NCI-H69 (cell line): ENCODE measurements around the gene IL3.

Source experiments
- DNase-seq: peaks from one replicate; lab custom pipeline; 2025; lab: John Stamatoyannopoulos, UW

Gene IL3

GRCh38 chr5:132057498-132058255 lies 2.8 kb upstream of the IL3 start:
- no peak for DNase-seq

DNA sequence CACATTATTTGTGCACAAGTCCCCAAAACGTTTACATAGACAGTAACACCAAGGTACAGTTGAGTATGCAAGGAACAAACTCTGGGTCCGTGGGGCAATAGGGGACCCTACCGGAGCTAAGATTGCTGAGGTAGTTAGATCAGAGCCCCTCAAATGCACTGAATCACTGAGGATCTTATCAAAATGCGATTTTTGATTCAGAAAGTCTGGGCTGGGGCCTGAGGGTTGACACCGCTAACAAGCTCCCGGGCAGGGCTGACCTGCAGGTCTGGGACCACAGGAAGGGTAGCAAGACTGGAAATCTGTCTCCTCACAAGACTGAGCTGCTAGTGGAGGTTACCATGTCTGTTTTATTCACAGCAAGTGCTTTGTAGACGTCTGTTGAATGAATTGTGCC lies 1.8 kb upstream of the IL3 start:
- no peak for DNase-seq

DNA sequence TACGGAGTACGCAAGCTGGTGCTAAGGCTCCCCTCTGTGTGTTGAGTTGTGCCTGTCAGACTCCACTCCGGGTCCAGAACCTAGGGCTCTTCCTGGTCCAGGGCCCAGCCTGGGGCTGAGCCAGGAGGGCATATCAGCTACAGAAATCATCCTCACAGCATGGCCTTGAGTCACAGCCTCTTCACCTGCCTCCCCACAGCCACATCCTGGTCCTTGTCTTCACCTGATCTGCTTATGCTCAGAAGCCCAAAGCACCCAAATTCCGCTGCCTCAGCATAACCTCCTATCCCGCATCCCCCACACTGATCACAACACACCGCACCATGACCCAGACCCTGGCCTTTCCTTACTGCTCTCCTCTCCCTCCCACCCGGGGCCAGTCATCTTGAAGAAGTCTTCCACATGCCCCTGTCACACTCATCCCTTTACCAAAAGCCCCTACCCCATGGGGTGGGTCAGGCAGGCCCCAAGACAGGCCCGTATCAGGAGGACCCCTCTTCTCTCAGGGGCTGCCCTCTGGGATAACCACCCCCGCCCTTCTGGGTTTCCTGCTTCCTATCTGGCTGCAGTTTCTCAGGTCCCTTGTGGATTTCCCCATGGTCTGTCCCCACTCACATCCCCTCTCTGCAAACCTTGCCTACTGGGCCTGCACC lies 1.3 kb upstream of the IL3 start:
- no peak for DNase-seq

DNA sequence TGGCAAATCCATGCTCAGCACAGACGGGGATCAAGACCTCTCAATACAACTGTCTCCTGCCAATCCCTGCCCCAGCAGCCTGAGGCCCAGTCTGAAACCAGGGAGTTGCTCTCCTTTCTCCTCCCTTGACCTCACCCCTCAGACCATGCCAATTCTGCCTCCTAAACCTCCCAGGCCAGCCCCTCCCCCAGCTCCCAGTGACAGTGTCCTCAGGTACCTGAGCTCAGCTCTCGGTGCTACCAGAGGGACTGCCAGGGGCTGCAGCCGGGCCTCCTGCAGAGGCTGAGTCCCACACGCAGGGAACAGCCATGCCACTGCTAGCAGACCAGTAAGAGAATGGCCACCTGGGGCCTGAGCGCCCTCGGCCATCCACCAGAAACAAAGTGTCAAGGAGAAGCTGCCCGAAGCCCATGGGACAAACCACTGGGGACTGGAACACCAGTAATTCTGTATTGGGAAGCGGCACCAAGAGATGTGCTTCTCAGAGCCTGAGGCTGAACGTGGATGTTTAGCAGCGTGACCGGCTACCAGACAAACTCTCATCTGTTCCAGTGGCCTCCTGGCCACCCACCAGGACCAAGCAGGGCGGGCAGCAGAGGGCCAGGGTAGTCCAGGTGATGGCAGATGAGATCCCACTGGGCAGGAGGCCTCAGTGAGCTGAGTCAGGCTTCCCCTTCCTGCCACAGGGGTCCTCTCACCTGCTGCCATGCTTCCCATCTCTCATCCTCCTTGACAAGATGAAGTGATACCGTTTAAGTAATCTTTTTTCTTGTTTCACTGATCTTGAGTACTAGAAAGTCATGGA lies 557 bp upstream of the IL3 start:
- no peak for DNase-seq

- DNase-seq, result peak; percentile 86
These were observed 2.8 kb downstream of the IL3 start for GRCh38 chr5:132063090-132063911.

DNA sequence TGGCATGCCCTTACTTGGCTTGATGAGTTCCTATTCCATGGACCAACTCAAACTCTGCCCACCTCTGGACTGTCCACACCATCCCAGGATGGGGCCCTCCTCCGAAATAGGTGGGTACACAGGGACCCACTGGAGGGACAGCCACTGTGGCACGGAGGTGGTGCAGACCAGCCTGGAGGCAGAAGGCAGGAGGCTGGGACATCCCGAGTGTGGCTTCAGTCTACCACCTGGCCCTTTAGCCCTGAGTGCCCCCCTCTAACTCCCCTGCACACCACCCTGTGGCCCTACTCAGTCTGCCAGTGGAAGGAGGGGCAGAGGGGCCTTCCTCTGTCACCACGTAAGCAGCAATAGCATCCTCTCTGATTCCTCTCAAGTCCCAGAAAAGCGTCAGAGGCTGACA lies 3.7 kb downstream of the IL3 start:
- no peak for DNase-seq

DNA sequence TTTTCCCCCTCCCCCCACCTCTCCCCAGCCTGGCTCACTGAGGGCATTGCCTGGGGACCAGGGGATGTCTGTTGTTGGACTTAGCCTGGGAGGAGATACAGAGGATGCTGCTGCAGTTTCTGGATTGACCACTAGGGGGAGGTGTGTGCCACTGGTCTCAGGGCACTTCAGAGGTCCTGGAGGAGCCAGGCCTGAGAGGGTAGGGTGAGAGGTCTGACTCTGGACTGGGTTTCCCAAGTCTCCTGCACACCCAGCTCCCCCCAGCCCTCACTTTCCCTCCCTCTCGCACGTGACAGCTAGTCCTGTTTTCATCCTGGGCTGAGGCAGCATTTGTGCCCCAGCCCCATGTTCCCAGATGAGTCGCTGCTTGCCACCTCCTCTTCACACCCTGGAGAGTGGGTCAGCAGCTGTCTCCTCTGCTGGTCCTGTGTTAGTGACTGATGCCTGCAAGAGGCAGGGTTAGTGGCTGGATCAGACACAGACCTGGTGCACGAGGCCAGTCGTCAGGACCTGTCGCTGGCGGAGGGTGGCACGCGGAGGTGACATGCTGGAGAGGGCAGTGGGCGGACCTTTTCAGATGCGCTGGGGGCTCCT lies 4.4 kb downstream of the IL3 start:
- peak; percentile 80 for DNase-seq

DNA sequence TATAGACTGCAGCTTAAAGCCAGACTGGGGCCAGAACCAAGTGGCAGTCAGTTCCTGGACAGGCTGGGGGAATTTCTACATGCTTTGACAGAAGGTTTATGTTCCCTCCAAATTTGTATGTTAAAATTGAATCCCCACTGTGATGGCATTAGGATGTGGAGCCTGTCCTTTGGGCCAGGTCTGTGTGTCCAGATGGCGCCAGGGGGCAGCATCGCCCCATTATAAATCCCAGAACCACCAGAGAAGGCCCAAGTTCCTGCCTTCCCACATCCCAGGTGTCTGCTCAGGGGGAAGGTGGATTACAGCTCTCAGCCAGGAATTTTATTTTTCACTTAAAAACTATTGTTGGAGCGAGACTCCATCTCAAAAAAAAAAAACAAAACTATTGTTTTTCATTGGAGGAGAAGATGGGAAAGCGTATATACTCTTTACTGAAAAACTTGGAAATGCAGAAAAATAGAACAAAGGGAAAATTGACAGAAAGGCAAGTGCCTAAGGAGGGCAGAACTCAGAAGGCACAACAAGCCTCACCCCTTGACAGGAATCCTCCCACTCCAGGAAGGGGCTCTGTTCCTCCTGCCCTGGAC lies 5.0 kb downstream of the IL3 start:
- peak; percentile 80 for DNase-seq

GRCh38 chr5:132065951-132066701 lies 5.7 kb downstream of the IL3 start:
- DNase-seq, result no peak

DNA sequence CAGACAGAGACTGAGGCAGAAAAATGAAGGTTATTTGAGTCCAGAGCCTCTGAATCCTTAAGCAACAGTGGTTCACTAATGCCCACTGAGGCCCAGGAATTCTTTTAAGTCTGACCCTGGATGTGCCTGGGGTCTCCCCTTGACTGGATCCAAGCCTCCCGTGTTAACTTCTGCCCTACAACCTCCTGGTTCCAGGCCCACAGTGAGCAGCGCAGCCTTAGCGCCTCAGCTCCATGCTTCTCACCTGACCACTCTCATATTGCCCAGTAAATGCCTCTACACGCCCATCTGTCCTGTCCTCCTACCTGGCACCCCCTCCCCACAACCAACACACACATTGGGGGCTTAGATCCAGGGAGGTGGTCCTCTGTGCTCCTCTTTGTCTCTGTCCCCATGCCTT lies 6.4 kb downstream of the IL3 start:
- DNase-seq, result no peak

DNA sequence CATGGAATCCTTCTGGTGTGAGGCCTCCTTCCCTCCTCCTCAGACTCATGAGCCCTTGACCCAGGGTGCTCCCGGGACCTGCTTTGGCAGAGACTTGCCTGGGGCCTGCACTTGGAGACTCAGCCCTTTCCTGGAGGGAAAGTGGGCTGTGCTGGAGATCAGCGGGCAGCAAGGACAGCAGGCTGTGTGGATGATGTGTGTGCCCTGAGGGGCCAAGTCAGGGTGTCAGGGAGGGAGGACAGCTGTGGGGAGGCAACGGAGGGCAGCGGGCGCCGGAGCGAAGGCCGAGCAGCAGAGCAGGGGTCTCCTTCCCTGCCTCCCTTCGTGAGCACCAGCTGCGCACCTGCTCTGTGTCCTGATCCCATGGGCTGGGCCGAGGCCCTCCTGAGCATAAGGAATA lies 7.0 kb downstream of the IL3 start:
- DNase-seq, result no peak

DNA sequence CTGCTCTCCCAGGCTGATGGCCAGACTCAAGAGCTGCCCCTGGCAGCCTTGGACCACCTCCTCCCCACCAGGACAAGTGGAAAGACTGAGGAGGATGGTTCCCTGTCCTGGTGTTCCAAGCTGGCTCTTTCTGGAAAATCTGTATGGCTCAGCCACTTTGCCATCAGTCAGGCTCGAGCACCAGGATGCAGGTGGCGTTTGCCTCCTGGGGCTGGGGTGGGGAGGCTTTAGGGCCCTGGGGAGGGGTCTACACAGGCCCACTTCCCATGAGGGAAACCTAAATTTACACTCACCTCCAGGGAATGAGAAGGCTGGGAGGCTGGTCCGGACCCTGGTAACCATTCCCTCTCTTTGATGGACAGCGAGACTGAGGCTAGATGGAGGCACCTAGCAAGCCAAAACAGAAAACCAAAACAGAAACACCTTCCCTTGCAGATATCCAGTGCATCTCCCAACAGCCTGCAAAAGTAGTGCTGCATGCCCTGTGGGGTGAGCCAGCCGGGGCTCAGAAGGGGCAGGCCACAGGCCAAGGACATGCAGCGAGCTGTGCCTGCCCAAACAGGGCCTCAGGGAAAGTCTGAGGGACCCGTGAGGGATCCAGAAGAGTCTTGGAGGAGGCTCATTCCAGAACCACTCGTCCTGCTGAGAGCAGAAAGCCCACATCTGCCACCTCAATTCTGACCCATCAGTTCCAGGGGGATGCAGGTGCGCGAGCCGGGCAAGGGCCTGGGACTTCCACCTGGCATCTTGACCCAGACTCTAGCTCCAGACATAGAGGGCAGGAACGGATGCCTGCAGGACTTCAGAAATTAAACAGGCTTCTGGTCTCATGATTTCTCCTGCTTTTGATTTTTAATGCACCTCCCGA lies 7.7 kb downstream of the IL3 start:
- no peak for DNase-seq

GRCh38 chr5:132069561-132069960 lies 9.1 kb downstream of the IL3 start:
- no peak for DNase-seq

- DNase-seq, result peak; percentile 40
These were observed 9.5 kb downstream of the IL3 start for GRCh38 chr5:132069994-132070393.

- no peak for DNase-seq
These were observed 10.2 kb downstream of the IL3 start for GRCh38 chr5:132070460-132071337.

DNA sequence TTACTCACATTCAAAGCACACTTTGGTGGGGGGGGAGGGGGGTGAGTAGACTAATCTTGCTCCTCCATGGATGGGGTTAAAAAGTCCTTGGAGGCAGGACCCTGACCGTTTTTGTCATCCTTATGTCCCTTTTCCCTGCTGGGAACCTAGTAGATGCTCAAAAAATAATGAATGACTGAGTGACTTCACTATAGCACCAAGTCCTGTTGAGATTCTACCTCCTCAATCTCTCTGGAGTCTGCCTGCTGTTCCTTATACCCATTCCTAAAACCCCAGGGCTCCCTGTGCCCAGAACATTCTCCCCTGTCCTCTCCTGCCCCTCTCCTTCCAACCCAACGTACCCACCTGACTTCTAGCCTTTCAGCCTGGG lies 10.9 kb downstream of the IL3 start:
- no peak for DNase-seq

- DNase-seq, result no peak
These were observed 11.6 kb downstream of the IL3 start for GRCh38 chr5:132072070-132072469.

DNA sequence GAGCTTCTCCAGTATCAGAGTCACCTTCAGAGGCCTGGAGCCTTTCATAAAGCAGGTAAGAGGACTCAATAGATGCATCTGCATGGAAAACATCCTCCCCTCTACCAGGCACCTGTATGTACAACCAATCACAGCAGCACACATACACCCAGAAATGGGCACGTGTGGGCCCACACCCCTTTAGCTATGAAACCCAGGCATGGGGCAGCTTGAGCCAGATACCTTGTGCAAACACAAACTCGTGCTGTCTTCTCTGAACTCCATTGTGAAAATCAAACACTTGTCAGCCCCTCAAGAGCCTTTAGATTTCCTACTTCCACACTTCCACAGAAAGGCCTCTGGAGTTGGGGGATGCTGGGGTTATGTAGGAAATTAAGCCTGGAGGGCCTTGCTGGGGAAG lies 12.1 kb downstream of the IL3 start:
- no peak for DNase-seq
